AG04450 (cell line): ENCODE results near the gene RFTN1. TPM values are rescaled to one million over a fixed set of nuclear protein-coding genes. Genes with fewer than 3 reads are reported as not detected.
A peak's percentile ranks its signal among the peaks of the same experiment; 100 is the strongest.

Source experiments
- CTCF ChIA-PET: fragments of 300-600, 350-600 bp; formaldehyde crosslinking; extraction: SDS; loops from one replicate; lab custom pipeline; 2022; ENCODE audit warnings: antibody characterized with exemption, inconsistent platforms; lab: Charles Lee
- POLR2A ChIA-PET: fragments of 350-600 bp; formaldehyde crosslinking; extraction: SDS; loops from one replicate; lab custom pipeline; 2021; ENCODE audit warnings: antibody characterized with exemption, inconsistent platforms; lab: Yijun Ruan, JAX
- DNase-seq: peaks from one replicate; pipeline ENCODE4 v3.0.0-alpha.2; 2011; ENCODE audit warnings: low read depth, low spot score
- H3K27ac ChIP-seq: one replicate; pipeline ENCODE4 v1.5.1; 2012; ENCODE audit warnings: low read depth, low read length, control low read depth
- H3K27me3 ChIP-seq: one replicate; pipeline ENCODE4 v1.6.0; 2012; ENCODE audit warnings: low read length; ENCODE audit not compliant: control insufficient read depth, insufficient read depth
- H3K4me3 ChIP-seq: 2 replicates; pipeline ENCODE4 v1.5.1; 2011; ENCODE audit warnings: mild to moderate bottlenecking, low read depth, low read length, control low read depth
- H3K9me3 ChIP-seq: 2 replicates; pipeline ENCODE4 v1.5.1; 2012; ENCODE audit warnings: low read length; ENCODE audit not compliant: control insufficient read depth, insufficient read depth
- CTCF ChIP-seq: IDR thresholded peaks from 2 replicates; pipeline ENCODE4 v1.5.1; 2011; ENCODE audit warnings: low read depth, low read length, control low read depth, inconsistent platforms
- polyA plus RNA-seq: library from polyadenylated mRNA; depleted of rRNA; stranded (reverse); fragments of >200 nt; gene quantifications from 2 replicates; pipeline ENCODE4 v1.2.3, GENCODE V29; 2011

The RFTN1 gene
- polyA plus RNA-seq, 1 experiment = 97.3 TPM

GRCh38 chr3:16426665-16427064, 86.8 kb downstream of the RFTN1 start:
- Histone ChIP-seq H3K27ac (peak overlapping the region; percentile 58), H3K27me3 (no peaks in the 10 kb centered on the region), H3K4me3 (no peak overlapping the region), H3K9me3 (no peaks in the 10 kb centered on the region)
- CTCF ChIA-PET = no interaction called here
- POLR2A ChIA-PET = interaction anchor here (1.2 to 1.5 kb wide), 2 partner anchors 12 to 27 kb away, joined by 4 to 7 read pairs; no protein-coding TSS in a partner anchor
- no peak for DNase-seq
- no peak for TF ChIP-seq CTCF

- no peak overlapping the region for H3K27ac ChIP-seq
- no peaks in the 10 kb centered on the region for H3K9me3 ChIP-seq
- CTCF ChIA-PET = no interaction called here
Measured at GRCh38 chr3:16426029-16426400, 87.5 kb downstream of the RFTN1 start.

GRCh38 chr3:16425398-16426028, 88.0 kb downstream of the RFTN1 start:
- DNase-seq = no peak
- Histone ChIP-seq H3K27ac (no peak overlapping the region), H3K27me3 (no peaks in the 10 kb centered on the region), H3K4me3 (no peak overlapping the region), H3K9me3 (no peaks in the 10 kb centered on the region)
- no peak for TF ChIP-seq CTCF
- ChIA-PET POLR2A (interaction anchor here (1.1 kb wide), 1 partner anchor 52 kb away, joined by 3 read pairs; no protein-coding TSS in a partner anchor), CTCF (no interaction called here)

More at GRCh38 chr3:16426029-16426400, 87.5 kb downstream of the RFTN1 start:
- Histone ChIP-seq H3K27me3 (no peaks in the 10 kb centered on the region), H3K4me3 (no peak overlapping the region)
- TF ChIP-seq CTCF = no peak
- POLR2A ChIA-PET = interaction anchor here (1.1 kb wide), 1 partner anchor 51 kb away, joined by 3 read pairs; no protein-coding TSS in a partner anchor
- no peak for DNase-seq

GRCh38 chr3:16423947-16424673, 89.4 kb downstream of the RFTN1 start:
- no peaks in the 10 kb centered on the region for H3K27me3 ChIP-seq
- DNase-seq = no peak
- CTCF ChIA-PET = interaction anchor here (0.5 to 1.7 kb wide), 3 partner anchors 31 to 235 kb away, joined by 3 to 5 read pairs (median 4); no protein-coding TSS in a partner anchor
- TF ChIP-seq CTCF = no peak
- no peak overlapping the region for H3K4me3 ChIP-seq
- POLR2A ChIA-PET = no interaction called here
- no peaks in the 10 kb centered on the region for H3K9me3 ChIP-seq
- H3K27ac ChIP-seq = no peak overlapping the region

- Histone ChIP-seq H3K4me3 (no peak overlapping the region), H3K27me3 (no peaks in the 10 kb centered on the region), H3K27ac (no peak overlapping the region), H3K9me3 (no peaks in the 10 kb centered on the region)
- ChIA-PET POLR2A (no interaction called here), CTCF (interaction anchor here (0.5 to 1.7 kb wide), 2 partner anchors 133 to 236 kb away, joined by 4 to 5 read pairs; no protein-coding TSS in a partner anchor)
- TF ChIP-seq CTCF = no peak
- DNase-seq = no peak
Measured at GRCh38 chr3:16423298-16423697, 90.2 kb downstream of the RFTN1 start.
